ENCODE results near the gene HES4.
"Not testable (repeated sequence)": the region's sequence is repeated elsewhere in the genome, so short reads cannot be mapped to it uniquely, and the experiment has no call there.

The HES4 gene

DNA sequence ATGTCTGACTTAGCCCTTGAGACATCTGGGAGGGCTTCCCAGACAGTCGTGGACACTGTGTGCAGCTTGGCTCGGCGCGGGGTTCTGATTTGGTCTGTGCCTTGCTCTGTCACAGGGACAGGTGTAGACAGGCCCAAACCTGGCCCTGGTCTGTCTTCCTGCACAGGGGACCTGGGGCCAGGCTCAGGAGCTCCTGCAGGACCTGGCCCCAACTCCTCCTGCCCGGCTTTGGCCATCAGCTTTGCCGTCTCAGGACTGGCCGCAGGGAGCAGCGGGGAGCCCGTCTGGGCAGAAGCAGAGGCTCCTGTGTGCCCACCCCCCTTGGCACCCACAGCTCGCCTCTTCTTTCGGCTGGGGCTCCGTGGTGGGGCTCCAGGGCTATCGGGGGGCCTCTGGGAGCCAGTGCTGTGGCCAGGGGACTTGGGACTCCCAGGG is 19.7 kb downstream of the HES4 start:
- DNase-seq (ENCODE audit: low read depth, low spot score), result no peak

DNA sequence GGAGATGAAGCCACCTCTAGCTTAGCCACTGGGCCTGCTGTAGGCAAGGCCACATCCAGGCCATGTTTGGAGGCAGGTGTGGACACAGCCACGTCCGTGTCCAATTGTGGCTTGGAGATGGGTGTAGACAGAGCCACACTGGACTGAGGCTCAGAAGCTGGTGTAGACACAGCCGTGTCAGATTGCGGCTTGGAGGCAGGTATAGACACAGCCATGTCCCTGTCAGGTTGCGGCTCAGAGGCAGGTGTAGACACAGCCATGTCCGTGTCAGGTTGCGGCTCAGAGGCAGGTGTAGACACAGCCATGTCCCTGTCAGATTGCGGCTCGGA is 20.2 kb downstream of the HES4 start:
- no peak for DNase-seq (ENCODE audit: low read depth, low spot score)

DNA sequence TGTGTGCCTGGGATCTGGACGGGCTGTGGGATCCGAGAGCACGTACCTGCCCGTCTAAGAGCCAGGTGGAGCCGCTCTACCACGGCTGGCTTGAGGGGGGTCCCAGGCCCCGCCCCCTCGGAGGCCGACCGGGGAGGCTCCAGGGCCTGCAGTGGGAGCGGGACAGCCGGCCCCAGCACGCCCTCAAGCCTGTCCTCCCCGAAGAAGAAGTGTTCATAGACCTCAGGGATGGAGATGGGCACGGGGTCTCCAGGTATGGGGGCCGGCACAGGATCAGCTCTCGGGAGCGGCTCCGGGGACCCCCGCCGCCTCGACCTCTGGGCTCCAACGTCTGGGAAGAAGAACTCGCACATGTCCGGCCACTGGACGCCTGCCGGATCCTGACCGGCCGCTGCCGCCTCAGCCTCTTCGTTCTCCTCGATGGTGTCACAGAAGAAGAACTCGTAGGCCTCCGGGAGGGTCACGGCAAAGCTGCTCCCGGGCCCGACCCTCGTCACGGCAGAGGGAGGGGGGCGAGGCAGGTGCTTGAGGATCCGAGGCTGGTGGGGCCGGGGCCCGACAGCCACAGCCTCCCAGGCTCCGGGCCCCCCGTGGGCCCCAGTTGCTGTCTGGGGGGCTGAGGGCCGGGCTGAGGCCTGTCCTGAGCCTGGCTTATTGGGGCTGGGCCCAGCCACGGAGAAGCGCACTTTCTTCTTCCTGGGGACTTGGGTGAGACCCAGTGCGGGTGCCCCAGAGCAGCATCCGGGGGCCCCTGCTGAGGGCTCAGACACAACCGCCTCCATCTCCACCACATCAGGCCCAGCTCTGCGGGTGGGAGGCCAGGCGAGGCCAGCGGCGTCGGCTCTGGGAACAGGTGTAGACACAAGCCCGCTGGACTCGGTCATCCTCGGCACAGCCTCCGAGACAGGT is 20.8 kb downstream of the HES4 start:
- DNase-seq (ENCODE audit: low read depth, low spot score), result no peak

DNA sequence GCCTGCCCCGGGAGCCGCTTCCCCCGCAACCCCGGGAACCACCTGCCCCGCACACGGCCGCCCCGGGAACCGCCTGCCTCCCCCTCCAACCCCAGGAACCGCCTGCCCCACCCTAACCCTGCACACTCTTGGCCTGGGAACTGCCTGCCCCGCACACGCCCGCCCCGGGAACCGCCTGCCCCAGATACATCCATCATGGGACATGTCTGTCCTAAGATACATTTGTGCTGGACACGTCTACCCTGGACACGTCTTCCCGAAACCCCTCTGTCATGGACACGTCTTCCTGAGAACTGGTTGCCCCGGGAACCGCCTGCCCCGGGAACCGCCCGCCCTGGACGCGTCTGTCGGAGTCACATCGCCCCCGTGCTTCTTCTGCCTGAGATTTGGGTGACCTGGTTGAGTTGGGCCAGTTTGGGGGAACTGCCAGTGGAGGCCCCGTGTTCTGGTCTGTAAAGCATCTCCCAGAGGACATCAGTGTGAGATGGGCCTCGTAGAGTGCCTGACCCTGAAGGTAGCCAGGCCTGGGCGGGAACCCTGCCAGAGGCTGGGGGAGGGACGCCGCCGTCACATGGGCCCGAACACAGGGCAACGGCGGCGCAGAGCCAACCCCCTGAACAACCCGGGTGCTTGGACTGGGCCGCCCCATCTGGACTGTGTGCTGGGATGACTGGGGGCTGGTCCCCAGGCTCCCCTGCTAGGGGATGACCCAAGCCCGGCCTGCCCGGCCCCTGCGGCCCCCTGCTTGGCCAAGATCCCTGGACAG is 21.6 kb downstream of the HES4 start:
- no peak for DNase-seq (ENCODE audit: low read depth, low spot score)

DNA sequence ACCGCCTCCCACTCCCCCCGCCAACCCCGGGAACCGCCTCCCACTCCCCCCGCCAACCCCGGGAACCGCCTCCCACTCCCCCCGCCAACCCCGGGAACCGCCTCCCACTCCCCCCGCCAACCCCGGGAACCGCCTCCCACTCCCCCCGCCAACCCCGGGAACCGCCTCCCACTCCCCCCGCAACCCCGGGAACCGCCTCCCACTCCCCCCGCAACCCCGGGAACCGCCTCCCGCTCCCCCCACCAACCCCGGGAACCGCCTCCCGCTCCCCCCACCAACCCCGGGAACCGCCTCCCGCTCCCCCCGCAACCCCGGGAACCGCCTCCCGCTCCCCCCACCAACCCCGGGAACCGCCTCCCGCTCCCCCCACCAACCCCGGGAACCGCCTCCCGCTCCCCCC is 23.1 kb downstream of the HES4 start:
- DNase-seq (ENCODE audit: low read depth, low spot score), result not testable (repeated sequence)

DNA sequence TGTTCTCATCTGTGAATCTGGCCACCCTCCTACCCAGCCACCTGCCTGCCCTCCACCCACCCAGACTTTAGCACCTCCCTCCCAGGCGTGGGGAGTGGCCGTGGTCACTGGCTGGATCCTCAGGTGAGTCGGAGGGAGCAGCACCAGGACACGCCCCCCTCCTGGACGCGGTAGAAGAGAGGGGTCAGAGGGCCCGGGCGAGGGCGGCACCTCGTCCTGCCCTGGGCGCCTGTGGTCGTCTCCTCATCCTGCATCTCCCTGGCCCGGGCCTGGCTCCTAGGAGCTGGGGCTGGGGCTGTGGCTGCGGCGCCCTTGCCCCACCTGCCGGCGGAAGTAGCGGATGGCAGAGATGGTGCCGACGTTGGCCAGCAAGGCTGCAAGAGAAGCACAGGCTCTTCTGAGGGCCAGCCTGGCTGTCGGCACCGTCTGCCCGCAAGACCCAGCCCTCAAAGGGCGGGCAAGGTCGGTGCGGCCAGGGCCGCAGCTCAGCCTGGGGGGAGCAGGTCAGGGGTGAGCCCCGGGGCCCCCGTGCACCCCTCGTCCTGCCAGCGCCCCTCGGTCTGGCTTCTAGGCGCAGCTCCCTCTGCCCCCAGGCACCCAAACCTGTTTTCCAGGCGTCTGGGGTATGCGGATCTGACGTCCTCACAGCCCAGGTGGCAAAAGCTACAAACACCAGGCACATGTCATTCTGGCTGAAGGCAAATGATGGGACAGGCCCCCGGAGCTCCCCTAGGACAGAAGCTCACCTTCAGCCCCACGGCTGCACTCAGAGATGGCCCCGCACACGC is 23.8 kb downstream of the HES4 start:
- no peak for DNase-seq (ENCODE audit: low read depth, low spot score)

DNA sequence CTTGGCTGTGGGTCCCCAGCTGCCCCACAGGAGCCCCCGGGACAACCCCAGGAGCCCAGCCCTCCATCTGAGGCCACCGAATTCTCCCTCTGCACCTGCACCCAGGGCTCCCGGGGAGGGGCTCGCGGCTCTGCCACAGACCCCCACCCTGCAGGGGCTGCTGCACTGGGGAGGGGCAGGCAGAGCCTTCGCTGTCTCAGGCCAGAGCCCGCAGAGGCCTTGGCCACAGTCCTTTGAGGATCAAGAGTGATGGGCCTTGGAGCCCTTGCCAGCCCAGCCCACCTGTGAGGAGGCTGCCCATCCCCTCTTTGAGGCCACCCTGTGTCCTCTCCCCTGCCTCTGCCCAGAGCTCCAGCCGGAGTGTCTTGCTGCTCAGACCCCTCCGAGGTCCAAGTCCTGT is 24.5 kb downstream of the HES4 start:
- DNase-seq (ENCODE audit: low read depth, low spot score), result no peak

DNA sequence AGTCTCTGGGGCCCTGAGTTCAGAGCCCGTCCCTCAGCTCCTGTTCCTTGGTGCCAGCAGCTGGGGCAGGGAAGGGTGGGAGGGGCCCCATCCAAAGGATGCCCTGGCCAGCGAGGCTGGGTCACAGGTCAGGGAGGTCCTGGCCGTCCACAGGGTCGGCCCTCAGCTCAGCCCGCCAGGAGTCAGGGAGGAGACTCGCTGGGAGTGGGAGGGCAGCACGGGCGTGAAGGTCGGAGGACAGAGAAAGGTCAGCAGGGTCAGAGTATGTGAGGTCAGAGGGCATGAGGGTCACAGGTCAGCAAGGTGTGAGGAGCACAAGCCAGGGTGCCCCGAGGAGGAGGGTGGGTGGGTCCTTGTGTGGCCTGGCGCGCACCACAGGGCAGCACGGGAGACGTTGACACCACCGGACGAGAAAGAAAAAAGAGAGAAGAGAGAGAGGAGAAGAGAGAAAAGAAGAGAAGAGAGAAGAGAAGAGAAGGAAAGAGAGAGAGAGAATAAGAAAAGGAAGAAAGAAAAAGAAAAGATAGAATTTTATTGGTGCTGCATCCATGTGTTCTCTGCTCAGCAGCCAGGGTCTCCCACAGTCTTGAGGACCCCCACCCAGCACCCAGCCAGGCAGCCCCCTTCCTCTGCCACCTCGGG is 25.1 kb downstream of the HES4 start:
- no peak for DNase-seq (ENCODE audit: low read depth, low spot score)

DNA sequence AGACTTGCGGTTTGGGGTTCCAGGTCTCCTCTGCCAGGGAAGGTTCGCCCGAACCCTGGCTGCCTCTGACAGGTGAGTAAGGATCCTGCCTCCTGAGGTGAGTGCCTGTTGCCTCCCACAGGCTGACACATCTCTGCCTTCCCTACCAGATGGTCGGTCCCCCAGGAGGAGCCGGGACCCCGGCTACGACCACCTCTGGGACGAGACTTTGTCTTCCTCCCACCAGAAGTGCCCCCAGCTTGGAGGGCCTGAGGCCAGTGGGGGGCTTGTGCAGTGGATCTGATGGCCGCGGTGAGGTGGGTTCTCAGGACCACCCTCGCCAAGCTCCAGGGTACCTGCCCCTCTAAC is 25.6 kb downstream of the HES4 start:
- DNase-seq (ENCODE audit: low read depth, low spot score), result no peak

DNA sequence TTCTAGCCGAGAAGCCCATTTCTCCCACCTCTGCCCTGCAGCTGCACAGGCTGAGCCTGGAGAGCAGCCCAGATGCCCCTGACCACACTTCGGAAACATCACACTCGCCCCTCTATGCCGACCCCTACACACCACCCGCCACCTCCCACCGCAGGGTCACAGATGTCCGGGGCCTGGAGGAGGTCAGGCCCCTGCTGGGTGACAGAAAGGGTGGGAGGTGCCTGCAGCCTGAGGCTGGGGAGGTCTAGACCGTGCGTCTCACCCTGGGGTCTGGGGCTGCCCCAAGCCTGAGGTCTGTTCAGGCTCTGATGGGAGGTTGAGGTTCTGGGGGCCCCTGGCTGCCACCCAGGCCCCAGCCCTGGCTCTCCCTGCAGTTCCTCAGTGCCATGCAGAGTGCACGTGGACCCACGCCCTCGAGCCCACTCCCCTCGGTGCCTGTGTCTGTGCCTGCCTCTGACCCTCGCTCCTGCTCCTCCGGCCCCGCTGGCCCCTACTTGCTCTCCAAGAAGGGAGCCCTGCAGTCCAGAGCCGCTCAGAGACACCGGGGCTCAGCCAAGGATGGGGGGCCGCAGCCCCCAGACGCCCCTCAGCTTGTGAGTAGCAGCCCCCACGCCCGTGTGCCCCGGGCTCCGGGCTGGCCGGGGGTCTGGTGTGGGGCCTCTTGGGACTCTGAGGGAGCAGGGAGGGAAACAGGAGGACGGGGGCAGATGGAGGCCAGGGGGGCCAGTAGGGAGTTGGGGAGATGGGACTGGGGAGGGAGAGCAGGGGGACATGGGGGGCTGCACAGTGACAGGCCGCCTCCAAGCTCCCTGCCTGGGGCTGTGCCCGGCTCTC is 26.2 kb downstream of the HES4 start:
- no peak for DNase-seq (ENCODE audit: low read depth, low spot score)

DNA sequence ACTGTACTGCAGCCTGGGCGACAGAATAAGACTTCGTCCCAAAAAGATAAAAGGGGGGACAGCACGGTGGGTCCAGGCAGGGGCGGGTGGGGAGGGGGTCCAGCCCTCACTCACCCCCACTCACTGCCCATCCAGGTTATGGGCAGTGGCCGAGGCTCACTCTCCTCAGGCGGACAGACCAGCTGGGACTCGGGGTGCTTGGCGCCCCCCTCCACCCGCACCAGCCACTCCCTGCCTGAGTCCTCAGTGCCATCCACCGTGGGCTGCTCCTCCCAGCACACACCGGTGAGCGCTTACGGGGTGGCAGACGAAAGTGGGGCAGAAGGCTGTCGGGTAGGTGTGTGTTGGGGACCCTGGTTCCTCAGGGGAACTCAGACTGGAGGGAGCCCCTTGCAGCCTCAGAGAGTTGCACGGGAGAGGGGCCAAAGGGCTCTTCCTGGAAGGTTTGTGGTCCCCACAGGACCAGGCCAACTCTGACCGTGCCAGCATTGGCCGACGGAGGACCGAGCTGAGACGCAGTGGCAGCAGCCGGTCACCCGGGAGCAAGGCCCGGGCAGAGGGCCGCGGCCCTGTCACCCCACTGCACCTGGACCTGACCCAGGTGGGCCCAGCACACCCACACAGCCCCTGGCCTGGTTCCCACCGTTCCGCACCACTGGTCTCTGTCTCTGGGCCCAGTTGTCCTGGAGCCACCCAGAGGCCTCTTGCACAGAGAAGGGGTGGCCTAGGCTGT is 27.0 kb downstream of the HES4 start:
- no peak for DNase-seq (ENCODE audit: low read depth, low spot score)

DNA sequence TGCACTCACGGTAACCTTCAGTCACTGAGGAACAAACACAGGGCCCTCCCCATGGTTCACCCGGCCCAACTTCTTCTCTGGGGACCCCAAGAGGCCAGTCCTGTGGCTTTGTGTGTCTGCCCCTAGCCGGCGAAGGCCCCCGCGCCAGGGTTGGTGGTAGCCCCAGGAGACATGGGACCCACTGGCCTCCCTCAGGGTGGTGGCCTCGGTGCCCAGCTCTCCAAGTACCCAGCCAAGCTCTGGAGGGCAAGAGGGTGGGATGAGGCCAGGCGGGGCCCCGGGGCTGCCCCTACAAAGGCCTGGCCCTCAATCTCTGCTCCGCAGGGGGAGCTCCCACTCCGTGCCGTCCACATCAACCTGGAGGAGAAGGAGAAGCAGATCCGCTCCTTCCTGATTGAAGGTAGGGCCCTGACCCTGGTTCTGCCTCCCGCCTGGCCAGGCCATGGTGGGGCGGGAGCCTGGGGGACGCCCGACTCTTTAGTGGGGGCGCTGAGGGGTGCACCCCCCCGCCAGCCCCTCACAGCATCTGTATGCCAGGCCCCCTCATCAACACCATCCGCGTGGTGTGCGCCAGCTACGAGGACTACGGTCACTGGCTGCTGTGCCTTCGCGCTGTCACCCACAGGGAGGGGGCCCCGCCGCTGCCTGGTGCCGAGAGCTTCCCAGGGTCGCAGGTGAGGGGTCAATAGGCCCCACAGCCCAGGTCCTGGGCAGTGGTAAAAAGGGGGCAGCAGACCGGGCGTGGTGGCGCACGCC is 28.0 kb downstream of the HES4 start:
- no peak for DNase-seq (ENCODE audit: low read depth, low spot score)

DNA sequence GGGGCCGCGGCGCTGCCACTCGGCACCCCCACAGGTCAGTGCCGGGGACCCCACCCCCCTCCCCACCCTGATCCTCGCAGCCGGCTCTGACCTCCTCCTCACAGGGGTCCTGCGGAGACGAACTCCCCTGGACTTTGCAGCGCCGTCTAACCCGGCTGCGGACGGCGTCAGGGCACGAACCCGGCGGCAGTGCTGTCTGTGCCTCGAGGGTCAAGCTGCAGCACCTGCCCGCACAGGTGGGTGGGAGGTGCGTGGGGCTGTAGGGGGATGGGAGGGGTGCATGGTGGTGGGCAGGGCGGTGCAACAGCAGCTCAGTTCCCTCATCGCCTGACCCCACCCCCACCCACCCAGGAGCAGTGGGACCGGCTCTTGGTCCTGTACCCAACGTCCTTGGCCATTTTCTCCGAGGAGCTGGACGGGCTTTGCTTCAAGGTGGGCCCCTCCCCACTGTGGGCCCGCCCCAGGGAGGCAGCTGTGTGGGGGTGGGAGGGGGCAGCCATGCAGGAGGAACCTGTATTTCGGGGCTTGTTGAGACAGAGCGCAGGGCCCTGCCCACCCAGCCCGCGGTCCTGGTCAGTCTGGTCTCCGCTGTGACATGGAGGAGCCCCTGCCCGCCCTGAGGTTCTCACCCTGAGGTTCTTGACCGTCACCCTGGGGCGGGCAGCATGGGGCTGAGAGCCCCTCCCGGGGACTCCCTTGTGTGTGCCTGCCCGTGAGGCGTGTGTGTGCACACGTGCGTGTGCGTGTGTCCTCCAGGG is 28.7 kb downstream of the HES4 start:
- DNase-seq (ENCODE audit: low read depth, low spot score), result no peak

DNA sequence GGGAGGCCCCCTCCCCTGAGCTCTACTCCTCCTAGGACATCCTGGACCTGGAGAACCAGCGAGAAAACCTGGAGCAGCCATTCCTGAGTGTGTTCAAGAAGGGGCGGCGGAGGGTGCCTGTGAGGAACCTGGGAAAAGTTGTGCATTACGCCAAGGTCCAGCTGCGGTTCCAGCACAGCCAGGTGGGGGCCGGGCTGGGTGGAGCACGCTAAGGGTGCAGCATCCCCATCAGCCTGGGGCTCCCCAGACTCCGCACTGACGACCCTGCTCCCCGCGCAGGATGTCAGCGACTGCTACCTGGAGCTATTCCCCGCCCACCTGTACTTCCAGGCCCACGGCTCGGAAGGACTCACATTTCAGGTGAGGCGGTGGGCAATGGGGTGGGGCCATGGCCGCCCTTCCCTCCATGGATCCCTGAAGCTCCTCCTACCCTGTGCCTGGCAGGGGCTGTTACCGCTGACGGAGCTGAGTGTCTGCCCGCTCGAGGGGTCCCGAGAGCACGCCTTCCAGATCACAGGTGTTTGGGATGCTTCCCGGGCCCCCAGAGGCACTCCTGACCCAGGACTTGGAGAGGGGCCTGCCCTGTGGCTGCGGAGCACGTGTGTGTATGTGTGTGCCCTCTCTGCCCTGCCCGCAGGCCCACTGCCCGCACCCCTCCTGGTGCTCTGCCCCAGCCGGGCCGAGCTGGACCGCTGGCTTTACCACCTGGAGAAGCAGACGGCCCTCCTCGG is 29.5 kb downstream of the HES4 start:
- no peak for DNase-seq (ENCODE audit: low read depth, low spot score)

DNA sequence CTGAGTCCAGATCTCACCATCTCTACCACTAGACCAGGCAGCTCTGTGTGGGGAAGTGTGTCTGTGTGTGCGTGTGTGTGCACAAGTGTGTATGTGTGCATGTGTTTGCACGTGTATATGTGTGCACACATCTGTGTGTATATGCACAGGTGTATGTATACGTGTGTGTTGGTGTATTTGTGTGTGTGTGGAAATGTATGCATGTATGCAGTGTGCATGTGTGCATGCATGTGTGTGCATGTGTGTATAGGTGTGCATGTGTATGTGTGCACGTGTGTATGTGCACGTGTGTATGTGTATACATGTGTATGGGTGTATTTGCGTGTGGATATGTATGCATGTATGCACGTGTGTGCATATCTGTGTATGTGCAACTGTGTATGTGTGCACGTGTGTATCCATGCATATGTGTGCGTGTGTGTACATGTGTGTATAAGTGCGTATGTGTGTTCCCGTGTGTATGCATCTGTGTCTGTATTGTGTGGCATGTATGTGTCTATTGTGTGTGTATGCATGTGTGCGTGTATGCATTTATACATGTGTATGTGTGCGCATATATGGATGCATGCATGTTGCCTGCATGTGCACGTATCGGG is 30.5 kb downstream of the HES4 start:
- no peak for DNase-seq (ENCODE audit: low read depth, low spot score)

DNA sequence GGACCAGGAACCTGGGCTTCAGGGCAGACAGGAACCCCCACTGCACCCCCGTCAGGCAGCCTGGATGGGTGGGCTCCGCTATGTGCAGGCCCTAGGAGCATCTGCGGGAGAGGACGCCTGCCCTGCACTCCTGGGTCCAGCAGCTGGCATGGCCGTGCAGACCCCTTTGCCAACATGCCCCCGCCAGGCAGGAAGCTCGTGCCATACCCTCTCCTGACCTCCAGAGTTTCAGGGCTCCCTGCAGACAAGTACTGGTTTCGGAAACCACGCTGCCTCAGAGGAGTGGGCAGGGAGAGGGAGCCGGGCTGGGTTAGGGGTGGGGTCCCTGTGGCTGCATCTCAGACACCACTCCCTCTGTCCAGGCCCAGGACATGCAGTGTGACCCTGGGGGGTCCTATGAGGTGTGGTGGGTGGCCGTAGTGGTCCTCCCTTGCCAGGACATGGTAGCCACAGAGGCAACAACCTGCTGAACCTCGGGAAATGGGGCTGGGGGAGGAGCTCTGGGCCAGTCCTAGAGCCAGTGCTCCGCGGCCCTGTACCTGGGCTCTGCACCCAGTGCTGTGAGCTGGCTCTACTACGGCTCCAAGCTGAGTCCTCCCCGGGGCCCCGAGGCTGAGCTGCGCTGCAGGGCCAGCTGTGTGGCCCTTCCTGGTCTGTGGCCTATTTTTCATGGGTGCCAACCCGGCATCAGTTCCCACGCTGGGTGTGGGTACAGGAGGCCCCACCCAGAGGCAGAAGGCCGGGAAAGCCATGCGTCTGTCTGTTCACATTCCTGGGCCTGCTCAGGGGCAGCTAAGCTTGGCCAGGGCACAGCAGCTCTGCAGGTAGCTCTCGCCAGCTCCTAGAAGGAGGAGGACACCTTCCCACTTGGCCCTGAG is 32.2 kb downstream of the HES4 start:
- no peak for DNase-seq (ENCODE audit: low read depth, low spot score)
